ENCODE results near the gene FAM149A. TPM values are rescaled to one million over a fixed set of nuclear protein-coding genes. Genes with fewer than 3 reads are reported as not detected.

FAM149A gene
- total RNA-seq, 1 donor from 2014 or later: 5.8 TPM

GRCh38 chr4:186158021-186158813 lies 53.7 kb downstream of the FAM149A start:
- peaks cover 9% of the 10 kb centered on the region for H3K36me3 Mint-ChIP-seq (ENCODE audit: low read depth)
- no peak for DNase-seq (ENCODE audit: low spot score)
- no peak overlapping the region for H3K4me3 Mint-ChIP-seq (ENCODE audit: unreplicated experiment)
- H3K4me1 Mint-ChIP-seq (ENCODE audit: low read depth): peaks cover 4% of the 10 kb centered on the region
- no peaks in the 10 kb centered on the region for H3K27me3 Mint-ChIP-seq (ENCODE audit: low read depth)
- no peaks in the 10 kb centered on the region for H3K9me3 Mint-ChIP-seq (ENCODE audit: low read depth)
- no peak for TF ChIP-seq CTCF (IDR thresholded peaks at IDR 0.05)
- H3K27ac Mint-ChIP-seq (ENCODE audit: unreplicated experiment): no peak overlapping the region

GRCh38 chr4:186158966-186159365 lies 54.5 kb downstream of the FAM149A start:
- Mint-ChIP-seq H3K4me1 (ENCODE audit: low read depth) (peaks cover 4% of the 10 kb centered on the region), H3K4me3 (ENCODE audit: unreplicated experiment) (no peak overlapping the region), H3K36me3 (ENCODE audit: low read depth) (peaks cover 9% of the 10 kb centered on the region), H3K9me3 (ENCODE audit: low read depth) (no peaks in the 10 kb centered on the region), H3K27ac (ENCODE audit: unreplicated experiment) (no peak overlapping the region), H3K27me3 (ENCODE audit: low read depth) (no peaks in the 10 kb centered on the region)
- no peak for DNase-seq (ENCODE audit: low spot score)
- no peak for TF ChIP-seq CTCF (IDR thresholded peaks at IDR 0.05)

- Mint-ChIP-seq H3K36me3 (ENCODE audit: low read depth) (peaks cover 8% of the 10 kb centered on the region), H3K9me3 (ENCODE audit: low read depth) (no peaks in the 10 kb centered on the region), H3K27ac (ENCODE audit: unreplicated experiment) (no peak overlapping the region)
Measured at GRCh38 chr4:186159613-186160012, 55.1 kb downstream of the FAM149A start.

GRCh38 chr4:186161138-186161537 lies 56.6 kb downstream of the FAM149A start:
- no peak overlapping the region for H3K4me3 Mint-ChIP-seq (ENCODE audit: unreplicated experiment)
- TF ChIP-seq CTCF (IDR thresholded peaks at IDR 0.05): no peak
- H3K27ac Mint-ChIP-seq (ENCODE audit: unreplicated experiment): no peak overlapping the region
- H3K9me3 Mint-ChIP-seq (ENCODE audit: low read depth): no peaks in the 10 kb centered on the region
- H3K27me3 Mint-ChIP-seq (ENCODE audit: low read depth): no peaks in the 10 kb centered on the region
- peaks cover 3% of the 10 kb centered on the region for H3K36me3 Mint-ChIP-seq (ENCODE audit: low read depth)
- peaks cover 4% of the 10 kb centered on the region for H3K4me1 Mint-ChIP-seq (ENCODE audit: low read depth)
- DNase-seq (ENCODE audit: low spot score): no peak

More at GRCh38 chr4:186159613-186160012, 55.1 kb downstream of the FAM149A start:
- DNase-seq (ENCODE audit: low spot score): no peak
- TF ChIP-seq CTCF (IDR thresholded peaks at IDR 0.05): no peak
- Mint-ChIP-seq H3K4me1 (ENCODE audit: low read depth) (peaks cover 4% of the 10 kb centered on the region), H3K4me3 (ENCODE audit: unreplicated experiment) (no peak overlapping the region), H3K27me3 (ENCODE audit: low read depth) (no peaks in the 10 kb centered on the region)

GRCh38 chr4:186166852-186167512 lies 62.5 kb downstream of the FAM149A start:
- no peaks in the 10 kb centered on the region for H3K27me3 Mint-ChIP-seq (ENCODE audit: low read depth)

More at GRCh38 chr4:186166852-186167512, 62.5 kb downstream of the FAM149A start:
- no peak for DNase-seq (ENCODE audit: low spot score)
- Mint-ChIP-seq H3K9me3 (ENCODE audit: low read depth) (no peaks in the 10 kb centered on the region), H3K4me1 (ENCODE audit: low read depth) (no peaks in the 10 kb centered on the region), H3K36me3 (ENCODE audit: low read depth) (peaks cover 4% of the 10 kb centered on the region), H3K4me3 (ENCODE audit: unreplicated experiment) (no peak overlapping the region), H3K27ac (ENCODE audit: unreplicated experiment) (no peak overlapping the region)
- no peak for TF ChIP-seq CTCF (IDR thresholded peaks at IDR 0.05)

Measured in chondrocyte (in vitro differentiated cells).